GM08714 (cell line): ENCODE data around the gene SLC25A26.

ENCODE experiments used
- H3K4me3 ChIP-seq: fragments of 200-500 bp; sonication (Bioruptor generic); 2 replicates; pipeline ENCODE4 v1.5.1; 2014; ENCODE audit warnings: mild to moderate bottlenecking, low read length, inconsistent platforms
- ZNF274 ChIP-seq: IDR thresholded peaks from 2 replicates; pipeline ENCODE4 v1.6.1; 2012; ENCODE audit warnings: mild to moderate bottlenecking, low read depth, low read length

Gene SLC25A26

DNA sequence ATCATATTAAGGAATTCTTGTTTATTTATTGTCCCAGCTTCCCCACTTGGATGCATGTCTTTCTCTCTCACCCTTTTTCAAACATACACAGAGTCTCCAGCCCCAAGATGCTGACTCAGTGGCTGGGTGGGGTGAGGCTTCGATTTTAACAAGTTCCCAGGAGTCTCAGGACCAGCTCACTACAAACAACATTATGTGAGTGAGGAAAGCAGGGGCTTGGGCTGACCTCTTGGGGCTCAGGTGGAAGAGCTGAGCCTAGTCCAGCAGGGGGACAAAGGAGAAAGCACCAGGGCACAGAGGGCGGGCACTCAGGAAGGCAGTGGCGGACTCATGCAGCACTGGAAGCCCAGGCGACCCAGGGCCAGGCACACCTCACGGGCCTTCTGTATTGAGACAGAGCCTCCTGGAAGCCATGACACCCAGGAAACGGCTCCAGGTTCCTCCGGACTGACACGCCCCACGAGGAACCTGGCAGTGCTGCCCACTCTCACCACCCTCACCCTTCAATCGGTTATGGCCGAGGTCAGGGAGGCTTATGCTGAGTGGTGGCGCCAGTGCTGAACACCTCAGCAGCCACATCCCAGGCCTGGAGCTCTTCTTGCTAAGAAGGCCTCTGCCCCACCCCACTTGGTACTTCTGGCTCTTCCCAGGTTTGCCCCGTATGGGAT, 182.7 kb downstream of the SLC25A26 start:
- no peak for TF ChIP-seq ZNF274
- no peak overlapping the region for H3K4me3 ChIP-seq

DNA sequence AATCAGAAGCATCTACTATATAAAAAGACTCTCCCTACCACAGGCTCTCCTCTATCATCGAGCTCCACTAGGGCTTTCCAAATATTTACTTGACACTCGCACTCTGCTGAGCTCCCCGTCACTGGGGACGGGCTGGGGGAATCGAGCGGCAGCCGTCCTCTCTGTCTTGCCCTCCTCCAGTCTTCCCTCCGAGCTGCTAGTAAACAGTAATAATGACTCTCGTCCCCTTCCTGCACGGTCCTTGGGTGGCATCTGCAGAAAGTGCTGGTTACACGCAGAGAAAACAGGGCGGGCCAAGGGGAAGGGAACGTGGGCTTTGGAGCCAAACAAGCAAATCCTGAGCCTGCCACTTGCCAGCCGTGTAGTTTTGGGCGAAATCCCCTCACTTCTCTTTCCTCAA, 183.4 kb downstream of the SLC25A26 start:
- no peak for TF ChIP-seq ZNF274
- no peak overlapping the region for H3K4me3 ChIP-seq

DNA sequence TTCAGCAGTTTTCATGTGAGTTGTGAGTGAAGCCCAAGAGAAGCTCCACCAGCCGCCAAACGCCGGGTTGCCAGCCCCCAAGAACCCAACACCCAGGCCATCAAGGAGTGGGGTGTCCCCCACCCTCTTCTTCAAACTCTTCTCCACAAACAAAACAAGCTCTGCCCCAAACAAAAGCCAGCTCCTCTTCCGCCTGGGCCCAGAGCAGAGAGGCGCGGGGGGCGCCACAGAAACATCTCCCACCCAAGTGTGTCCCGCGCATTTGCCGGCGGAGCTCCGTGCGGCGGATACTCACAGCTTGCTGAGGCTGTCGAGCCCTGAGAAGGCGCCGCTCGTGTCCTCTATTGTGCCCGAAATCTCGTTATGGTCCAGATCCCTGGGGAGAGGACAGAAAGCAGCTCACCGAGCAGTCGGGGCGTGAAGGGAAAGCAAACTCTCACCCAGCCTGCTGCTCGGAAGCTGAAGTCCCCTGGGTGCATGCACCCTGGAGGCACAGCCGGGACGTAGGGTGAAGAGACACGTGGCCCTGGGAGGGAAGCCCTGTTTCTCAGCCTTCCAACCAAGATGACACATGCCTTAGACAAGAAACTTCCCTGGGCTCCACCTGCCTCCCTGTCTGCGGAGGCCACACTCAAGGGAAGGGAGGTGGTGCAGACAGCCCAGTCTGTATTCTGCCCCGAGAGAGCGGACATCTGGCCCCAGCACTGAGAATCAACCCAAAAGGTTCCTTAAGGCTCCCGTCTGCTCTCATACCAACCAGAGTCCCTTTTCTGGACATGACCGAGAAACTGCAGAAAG, 184.3 kb downstream of the SLC25A26 start:
- TF ChIP-seq ZNF274, result no peak
- H3K4me3 ChIP-seq, result no peak overlapping the region

DNA sequence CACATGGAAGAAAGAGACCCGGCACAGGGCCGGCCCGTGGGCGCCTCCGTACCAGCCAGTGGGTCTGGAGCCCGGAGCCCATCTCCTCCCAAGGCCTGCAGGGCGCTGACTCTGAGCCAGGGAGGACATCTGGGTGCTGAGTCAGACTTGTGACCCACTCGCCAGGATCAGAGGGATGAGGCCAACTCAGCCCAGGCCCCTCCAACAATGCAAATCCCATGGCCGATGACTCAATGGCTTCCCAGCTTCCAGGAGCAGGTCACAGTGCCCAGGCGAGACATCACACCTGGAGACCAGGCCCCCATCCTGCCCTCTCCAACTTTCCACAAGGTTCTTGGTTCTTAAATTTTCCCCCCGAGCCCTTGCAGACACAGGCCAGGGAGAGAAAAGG, 184.9 kb downstream of the SLC25A26 start:
- H3K4me3 ChIP-seq, result no peak overlapping the region
- TF ChIP-seq ZNF274, result no peak

DNA sequence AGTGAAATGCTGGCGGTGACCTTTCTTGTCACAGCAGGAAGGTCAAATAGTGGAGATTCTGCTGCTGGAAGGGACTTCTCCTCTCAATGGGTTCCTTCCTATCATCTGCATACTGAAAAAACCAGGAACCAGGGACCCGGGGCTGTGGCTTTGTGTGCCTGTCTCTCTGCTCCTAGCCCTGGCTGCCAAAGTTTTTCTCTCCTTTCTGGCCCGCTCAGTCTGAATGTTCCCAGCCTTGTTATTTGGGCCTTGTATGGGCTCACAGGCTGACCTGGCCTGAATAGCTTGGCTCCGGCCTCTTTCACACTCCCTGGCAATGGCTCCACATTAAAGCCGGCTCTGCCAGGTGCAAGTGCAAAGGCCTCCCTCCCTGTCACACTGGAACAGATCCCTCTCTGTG, 185.4 kb downstream of the SLC25A26 start:
- no peak overlapping the region for H3K4me3 ChIP-seq
- no peak for TF ChIP-seq ZNF274

DNA sequence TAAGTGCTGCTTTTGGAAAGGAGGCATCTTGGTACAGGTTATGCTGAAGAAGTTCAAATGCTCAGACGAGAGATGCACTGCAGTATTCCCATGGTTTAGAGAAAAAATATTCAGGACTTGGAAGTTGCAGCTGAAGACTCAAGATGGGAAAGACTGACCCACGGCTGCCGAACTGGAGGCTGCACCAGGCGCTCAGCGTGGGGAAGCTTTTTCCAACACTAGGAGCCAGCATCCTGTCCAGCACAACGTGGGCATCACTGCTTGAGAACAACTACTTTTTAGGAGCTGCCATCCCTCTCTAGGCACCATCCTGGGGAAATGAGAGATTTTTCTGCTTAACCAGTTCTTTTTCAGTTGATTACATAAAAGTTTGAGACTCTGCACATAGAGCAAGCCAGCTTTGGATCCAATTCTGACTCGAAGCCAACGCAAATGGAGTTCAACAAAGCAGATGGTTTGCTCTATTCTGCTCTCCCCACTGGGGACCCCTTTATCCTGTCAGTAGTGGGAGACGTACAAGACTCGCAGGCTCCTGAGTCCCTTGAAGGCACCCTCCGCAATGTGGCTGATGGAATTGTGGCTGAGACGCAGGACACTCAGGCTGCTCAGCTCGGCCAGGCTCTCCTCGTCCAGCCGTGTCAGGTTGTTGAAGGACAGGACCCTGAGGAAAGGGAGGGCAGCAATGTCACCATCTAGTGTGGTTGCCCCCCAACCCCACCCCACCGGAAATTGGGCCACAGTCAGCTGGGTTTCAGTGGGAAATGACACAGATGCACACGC, 186.2 kb downstream of the SLC25A26 start:
- no peak for TF ChIP-seq ZNF274
- H3K4me3 ChIP-seq, result no peak overlapping the region

DNA sequence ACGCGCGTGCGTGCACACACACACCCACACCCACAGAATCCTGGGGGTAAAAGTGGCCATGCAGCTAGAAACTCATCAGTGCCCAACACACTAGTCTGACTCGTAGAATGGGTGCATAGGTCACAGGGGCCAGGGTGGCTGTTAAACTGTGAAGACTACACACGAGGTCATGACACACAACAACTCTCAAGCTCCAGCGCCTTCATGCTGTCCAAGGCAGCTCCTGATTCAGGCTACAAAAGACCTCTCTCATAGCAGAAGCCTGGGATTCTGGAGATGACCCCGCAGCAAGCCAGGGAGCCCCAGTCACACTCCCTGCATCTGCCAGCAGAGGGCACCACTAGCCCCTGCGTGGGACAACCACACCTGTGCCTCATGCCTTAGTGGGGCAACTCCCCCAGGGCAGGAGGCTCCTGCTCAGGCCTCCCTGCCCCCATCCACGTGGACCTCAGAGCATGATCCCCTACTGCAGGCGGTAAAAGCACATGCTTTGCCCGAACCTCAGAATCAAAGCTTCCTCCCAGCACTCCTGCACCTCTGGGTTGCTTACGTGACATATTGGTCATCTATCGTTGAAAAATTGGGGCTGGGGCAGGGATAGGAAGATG, 186.9 kb downstream of the SLC25A26 start:
- no peak for TF ChIP-seq ZNF274
- H3K4me3 ChIP-seq, result no peak overlapping the region

DNA sequence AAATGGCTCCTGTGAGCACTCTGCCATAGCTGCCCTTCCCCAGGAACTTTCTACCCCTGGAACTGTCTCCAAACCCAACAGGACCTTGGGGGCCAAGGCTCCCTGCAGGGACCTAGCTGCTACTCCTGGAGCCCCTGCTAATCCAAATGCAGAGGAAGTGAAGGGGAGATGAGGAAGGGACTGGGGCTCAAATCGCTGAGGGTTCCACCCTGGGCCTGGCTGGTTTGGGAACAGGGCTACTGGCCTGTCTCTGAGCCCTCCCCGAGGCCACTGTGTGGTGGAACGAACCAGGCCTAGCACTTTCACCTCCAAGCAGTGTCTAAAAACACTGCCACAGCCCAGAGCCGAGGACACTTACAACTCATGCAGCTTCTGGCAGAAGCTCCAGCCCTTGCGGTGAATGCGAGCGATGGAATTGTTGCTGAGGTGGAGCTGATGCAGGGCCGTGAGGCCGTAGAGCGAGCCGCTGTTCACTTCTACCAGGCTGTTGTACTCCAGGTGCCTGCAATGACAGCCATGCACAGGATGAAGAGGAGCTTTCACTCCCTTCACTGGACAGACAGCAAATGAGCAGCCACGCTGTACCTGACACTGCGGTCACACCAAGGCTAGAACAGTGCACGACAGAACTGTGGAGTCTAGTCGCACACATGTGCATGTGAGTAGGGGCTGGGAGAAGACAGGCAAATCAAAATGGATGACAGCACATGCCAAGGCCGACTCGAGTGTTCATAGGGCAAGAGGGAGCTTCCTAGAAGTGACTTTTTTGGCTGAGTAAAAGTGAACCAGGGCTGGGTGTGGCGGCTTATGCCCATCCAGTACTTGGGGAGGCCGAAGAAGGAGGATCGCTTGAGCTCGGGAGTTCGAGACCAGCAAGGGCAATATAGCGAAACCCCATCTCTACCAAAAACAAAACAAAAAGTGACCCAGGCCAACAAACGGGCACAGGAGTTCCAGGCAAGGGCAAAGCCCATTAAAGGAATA, 189.3 kb downstream of the SLC25A26 start:
- H3K4me3 ChIP-seq, result no peak overlapping the region
- no peak for TF ChIP-seq ZNF274

DNA sequence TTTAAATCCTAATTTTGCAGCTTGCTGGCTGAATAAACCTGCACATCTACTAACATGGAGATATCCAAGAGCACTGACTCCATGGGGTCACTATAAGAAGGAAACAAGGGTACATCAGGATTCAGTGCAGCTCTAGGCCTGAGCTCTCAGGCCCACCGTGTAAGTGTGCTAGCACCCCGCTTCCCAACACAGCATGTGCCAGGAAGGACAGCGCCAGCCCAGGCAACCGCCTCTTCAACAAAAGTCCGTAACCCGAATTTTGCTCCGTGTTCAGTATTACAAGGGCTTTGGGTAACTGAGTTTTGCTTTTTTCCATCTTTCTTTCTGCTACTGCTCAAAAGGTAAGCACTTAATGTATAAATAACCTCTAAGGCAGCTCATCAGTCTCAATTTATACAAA, 190.2 kb downstream of the SLC25A26 start:
- no peak for TF ChIP-seq ZNF274

DNA sequence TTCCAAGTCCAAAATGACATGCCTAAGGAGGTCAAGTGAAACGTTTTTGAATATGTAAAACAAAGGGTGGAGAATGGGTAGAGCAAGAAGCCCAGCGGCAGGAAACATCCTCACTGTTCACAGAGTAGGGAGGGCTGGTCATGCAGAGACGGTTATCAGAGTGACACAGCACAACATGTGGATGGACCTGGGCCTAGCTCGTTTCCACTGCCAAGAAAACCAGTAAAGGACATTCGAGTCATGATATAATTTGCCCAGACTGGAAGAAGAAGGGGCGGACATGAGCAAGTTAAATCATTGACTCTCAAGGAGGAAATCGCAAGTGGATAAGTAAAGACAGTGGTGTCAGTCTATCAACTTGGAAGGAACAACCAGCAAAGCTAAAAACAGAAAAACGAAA, 190.7 kb downstream of the SLC25A26 start:
- H3K4me3 ChIP-seq, result no peak overlapping the region
- no peak for TF ChIP-seq ZNF274

More for the DNA sequence above, 190.2 kb downstream of the SLC25A26 start:
- no peak overlapping the region for H3K4me3 ChIP-seq

DNA sequence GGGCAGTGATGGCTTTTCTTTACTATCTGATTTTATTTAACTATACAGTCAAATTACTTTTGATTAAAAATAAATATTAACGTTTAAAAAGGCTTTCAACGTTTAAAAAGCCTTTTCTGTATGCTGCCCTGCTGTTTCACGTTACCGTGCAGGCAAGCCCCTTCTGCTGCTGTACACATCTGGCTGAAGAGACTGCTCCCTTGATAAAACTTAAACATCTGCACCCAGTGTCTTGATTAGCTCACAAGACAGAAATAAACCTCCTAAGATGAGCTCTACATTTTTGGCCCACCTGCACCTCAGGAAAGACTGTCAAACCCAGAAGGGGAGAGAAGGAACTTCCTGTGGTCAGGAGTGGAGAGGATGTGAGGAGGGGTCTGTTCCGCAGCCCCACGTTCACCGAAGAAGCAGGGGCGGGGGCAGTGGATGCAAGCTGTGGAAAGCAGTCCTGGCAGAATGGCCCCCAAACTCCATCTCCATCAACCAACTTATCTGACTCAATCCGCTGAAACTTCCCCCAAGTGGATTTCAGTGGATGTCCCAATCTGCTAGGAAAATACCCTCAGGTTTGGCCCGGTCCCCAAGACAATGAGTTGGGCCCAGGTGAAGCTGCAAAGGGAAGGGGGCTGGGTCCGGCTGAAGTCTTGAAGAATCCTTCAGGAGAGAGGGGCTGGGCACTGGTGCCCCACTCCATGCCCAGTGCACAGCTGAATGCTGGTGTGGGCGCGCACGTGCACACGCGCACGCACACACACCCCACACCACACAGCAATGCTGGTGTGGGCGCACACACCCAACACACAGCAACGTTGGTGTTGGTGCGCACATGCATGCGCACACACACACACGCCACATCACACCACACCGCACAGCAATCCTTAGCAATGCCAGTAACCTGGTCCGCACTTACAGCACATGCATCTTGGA, 191.4 kb downstream of the SLC25A26 start:
- no peak overlapping the region for H3K4me3 ChIP-seq

DNA sequence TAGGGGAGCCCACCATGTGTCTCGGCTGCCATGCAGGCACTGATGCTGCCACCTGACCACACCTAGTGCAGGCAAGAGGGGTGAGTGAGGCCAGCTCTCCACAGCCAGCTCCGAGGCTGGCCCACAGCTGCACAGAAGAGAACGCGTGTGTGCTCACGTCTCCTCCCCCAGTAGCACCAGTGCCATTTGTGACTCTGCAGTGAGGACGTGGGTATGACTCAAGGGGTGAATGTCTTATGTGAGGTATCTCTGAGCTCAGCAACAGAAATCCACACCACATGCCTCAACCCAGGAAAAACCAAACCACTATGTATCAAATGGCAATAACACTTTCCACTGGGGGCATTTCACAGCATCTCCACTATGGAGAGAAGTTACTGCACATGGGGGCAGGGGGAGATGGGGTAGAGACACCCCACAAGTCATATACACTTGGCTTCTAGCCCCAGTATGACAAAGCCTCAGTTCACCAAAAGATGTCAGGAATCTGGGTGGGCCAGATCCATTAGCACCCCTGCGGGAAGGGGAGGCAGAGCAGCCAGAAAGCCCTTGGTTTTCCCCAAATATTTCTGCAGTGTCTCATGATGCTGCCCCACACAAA, 192.4 kb downstream of the SLC25A26 start:
- no peak overlapping the region for H3K4me3 ChIP-seq
- TF ChIP-seq ZNF274, result no peak

More for the DNA sequence above, 191.4 kb downstream of the SLC25A26 start:
- TF ChIP-seq ZNF274, result no peak
